Type B pancreatic cell (in vitro differentiated cells): Measurements from ENCODE around the gene KRTAP9-8. TPM values are rescaled to one million over a fixed set of nuclear protein-coding genes. Genes with fewer than 3 reads are reported as not detected.
"Not testable (repeated sequence)": the region's sequence is repeated elsewhere in the genome, so short reads cannot be mapped to it uniquely, and the experiment has no call there.

Experiments used
- DNase-seq: peaks from one replicate; pipeline ENCODE4 v3.0.0; 2021; ENCODE audit warnings: mixed read lengths; ENCODE audit not compliant: unreplicated experiment; ENCODE audit errors: extremely low spot score
- H3K27ac Mint-ChIP-seq: 2 replicates; pipeline ENCODE4 v1.8.0; 2021; ENCODE audit warnings: mild to moderate bottlenecking, mixed read lengths
- H3K27me3 Mint-ChIP-seq: 2 replicates; pipeline ENCODE4 v1.8.0; 2021; ENCODE audit warnings: mixed read lengths
- H3K36me3 Mint-ChIP-seq: 2 replicates; pipeline ENCODE4 v1.8.0; 2021; ENCODE audit warnings: mixed read lengths
- H3K4me1 Mint-ChIP-seq: one replicate; pipeline ENCODE4 v1.8.0; 2021; ENCODE audit warnings: mixed read lengths; ENCODE audit not compliant: unreplicated experiment
- H3K4me3 Mint-ChIP-seq: 2 replicates; pipeline ENCODE4 v1.8.0; 2021; ENCODE audit warnings: mild to moderate bottlenecking, mixed read lengths
- H3K9me3 Mint-ChIP-seq: 2 replicates; pipeline ENCODE4 v1.8.0; 2021; ENCODE audit warnings: mixed read lengths
- CTCF ChIP-seq: fragments of 200-600 bp; sonication (generic); conservative IDR thresholded peaks from 2 replicates; pipeline ENCODE4 v1.5.0; 2021; ENCODE audit warnings: antibody characterized with exemption, mild to moderate bottlenecking
- total RNA-seq: library from RNA; stranded (reverse); gene quantifications from 2 replicates; pipeline ENCODE4 v1.2.1, GENCODE V29; 2021; ENCODE audit warnings: low replicate concordance

KRTAP9-8 gene
- total RNA-seq, 1 donor from 2014 or later = not detected

DNA sequence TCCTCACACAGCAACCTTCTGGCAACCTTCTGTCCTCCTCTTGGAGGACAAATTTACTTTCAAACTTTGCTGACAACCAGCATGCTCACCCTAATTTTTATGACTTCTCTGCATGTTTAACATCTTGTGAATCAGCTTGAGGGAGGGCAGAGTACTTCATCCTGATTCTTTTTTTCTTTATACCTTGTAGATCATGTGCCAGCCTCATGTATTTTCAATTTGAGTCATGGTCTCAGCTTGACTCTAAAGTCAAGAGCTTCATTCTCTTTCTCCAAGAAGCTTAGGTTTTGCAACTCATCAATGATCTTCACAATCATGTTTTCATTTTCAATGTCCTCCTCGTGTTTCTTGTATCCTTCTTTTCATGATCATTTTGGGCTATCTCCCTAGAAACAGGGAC, 34.1 kb downstream of the KRTAP9-8 start:
- Mint-ChIP-seq H3K27ac (no peak overlapping the region), H3K4me3 (no peak overlapping the region), H3K9me3 (no peaks in the 10 kb centered on the region), H3K27me3 (peaks cover 8% of the 10 kb centered on the region), H3K4me1 (no peaks in the 10 kb centered on the region), H3K36me3 (no peaks in the 10 kb centered on the region)
- no peak for DNase-seq
- no peak for TF ChIP-seq CTCF

DNA sequence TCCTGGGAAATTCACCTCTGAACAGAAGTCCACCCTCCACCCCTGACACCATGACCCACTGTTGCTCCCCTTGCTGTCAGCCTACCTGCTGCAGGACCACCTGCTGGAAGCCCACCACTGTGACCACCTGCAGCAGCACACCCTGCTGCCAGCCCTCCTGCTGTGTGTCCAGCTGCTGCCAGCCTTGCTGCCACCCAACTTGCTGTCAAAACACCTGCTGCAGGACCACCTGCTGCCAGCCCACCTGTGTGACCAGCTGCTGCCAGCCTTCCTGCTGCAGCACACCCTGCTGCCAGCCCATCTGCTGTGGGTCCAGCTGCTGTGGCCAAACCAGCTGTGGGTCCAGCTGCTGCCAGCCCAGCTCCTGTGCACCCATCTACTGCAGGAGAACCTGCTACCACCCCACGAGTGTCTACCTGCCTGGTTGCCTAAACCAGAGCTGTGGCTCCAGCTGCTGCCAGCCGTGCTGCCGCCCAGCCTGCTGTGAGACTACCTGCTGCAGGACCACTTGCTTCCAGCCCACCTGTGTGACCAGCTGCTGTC, 37.9 kb downstream of the KRTAP9-8 start, which contains the start of gene KRTAP9-7:
Gene KRTAP9-7, plus strand, starts transcription at position 51 of the 543 bp plus-strand sequence. Its CDS starts 0 bp downstream, at position 51.
- not testable (repeated sequence) for H3K4me3 Mint-ChIP-seq, H3K4me1 Mint-ChIP-seq, DNase-seq, H3K27ac Mint-ChIP-seq, H3K36me3 Mint-ChIP-seq, H3K27me3 Mint-ChIP-seq, H3K9me3 Mint-ChIP-seq

DNA sequence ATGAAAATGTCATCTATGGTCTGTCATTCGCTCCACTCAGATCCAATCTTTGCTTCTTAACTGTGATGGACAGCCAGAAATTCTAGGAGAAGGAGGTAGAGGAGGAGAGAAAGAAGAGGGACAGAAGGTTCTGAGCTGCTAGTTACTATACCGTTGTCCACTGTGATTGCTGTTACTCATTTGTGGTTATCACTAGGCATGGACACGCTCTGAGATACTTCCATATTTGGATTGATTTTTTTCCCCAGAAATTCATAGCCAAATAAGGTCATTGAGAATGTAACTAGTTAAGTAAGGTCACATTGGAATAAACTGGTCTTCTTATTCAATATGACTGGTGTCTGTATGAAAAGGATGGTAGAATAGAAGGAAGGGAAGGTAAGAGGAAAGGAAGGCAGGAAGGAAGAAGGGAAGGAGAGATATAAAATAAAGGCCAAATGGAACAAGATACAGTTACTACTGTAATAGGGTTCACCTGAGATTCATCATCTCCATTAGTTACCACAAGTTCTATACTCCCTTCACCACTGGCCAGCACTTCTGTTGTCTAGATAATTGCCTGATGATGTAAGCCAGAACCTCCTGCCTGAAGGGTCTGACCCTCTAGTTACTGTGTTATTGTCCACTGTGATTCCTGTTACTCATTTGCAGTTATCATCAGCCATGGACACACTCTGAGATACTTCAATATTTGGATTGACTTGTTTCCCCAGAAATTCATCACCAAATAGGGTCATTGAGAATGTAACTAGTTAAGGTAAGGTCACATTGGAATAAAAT, 40.6 kb downstream of the KRTAP9-8 start:
- Mint-ChIP-seq H3K36me3 (no peaks in the 10 kb centered on the region), H3K4me1 (no peaks in the 10 kb centered on the region), H3K27ac (no peak overlapping the region), H3K9me3 (no peaks in the 10 kb centered on the region), H3K27me3 (peaks cover 8% of the 10 kb centered on the region), H3K4me3 (no peak overlapping the region)
- no peak for DNase-seq
- no peak for TF ChIP-seq CTCF

GRCh38 chr17:41284043-41284442, 46.2 kb downstream of the KRTAP9-8 start:
- H3K9me3 Mint-ChIP-seq = no peaks in the 10 kb centered on the region

GRCh38 chr17:41284546-41284945, 46.7 kb downstream of the KRTAP9-8 start:
- H3K27me3 Mint-ChIP-seq = no peaks in the 10 kb centered on the region
- TF ChIP-seq CTCF = no peak
- H3K36me3 Mint-ChIP-seq = no peaks in the 10 kb centered on the region
- H3K4me1 Mint-ChIP-seq = no peaks in the 10 kb centered on the region
- DNase-seq = no peak
- H3K27ac Mint-ChIP-seq = no peak overlapping the region
- no peaks in the 10 kb centered on the region for H3K9me3 Mint-ChIP-seq
- H3K4me3 Mint-ChIP-seq = no peak overlapping the region

More at GRCh38 chr17:41284043-41284442, 46.2 kb downstream of the KRTAP9-8 start:
- DNase-seq = no peak
- Mint-ChIP-seq H3K4me1 (no peaks in the 10 kb centered on the region), H3K27me3 (no peaks in the 10 kb centered on the region), H3K27ac (no peak overlapping the region), H3K36me3 (no peaks in the 10 kb centered on the region), H3K4me3 (no peak overlapping the region)
- no peak for TF ChIP-seq CTCF

DNA sequence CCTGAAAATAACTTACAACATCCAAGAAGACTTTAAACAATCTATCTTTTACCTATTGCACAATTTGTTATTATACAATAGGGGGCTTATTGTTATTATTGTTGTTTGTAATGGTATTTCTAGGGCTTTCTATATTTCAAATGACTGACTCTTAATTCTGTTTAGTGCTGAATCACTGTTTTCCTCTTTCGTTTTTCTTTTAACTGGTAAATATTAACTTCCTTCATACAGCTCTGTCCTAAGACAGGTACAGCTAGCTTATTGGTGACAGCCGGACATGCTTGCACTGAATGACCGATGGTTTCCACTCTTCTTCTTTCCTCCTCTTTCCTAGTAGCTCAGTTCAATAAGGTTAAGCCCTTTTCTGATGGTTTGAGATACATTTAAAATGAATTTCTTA, 49.3 kb downstream of the KRTAP9-8 start:
- no peak for DNase-seq
- no peak for TF ChIP-seq CTCF
- H3K27me3 Mint-ChIP-seq = no peaks in the 10 kb centered on the region
- H3K4me1 Mint-ChIP-seq = no peaks in the 10 kb centered on the region
- no peak overlapping the region for H3K4me3 Mint-ChIP-seq
- H3K9me3 Mint-ChIP-seq = no peaks in the 10 kb centered on the region
- H3K27ac Mint-ChIP-seq = no peak overlapping the region
- H3K36me3 Mint-ChIP-seq = no peaks in the 10 kb centered on the region
